IPS DF 19.7 (cell line): ENCODE results near the gene FOXD4.
"Not testable (repeated sequence)": the region's sequence is repeated elsewhere in the genome, so short reads cannot be mapped to it uniquely, and the experiment has no call there.

ENCODE experiments used
- DNase-seq: peaks from one replicate; pipeline ENCODE4 v3.0.0-alpha.2; 2013; ENCODE audit warnings: low read depth, low spot score

FOXD4 gene

DNA sequence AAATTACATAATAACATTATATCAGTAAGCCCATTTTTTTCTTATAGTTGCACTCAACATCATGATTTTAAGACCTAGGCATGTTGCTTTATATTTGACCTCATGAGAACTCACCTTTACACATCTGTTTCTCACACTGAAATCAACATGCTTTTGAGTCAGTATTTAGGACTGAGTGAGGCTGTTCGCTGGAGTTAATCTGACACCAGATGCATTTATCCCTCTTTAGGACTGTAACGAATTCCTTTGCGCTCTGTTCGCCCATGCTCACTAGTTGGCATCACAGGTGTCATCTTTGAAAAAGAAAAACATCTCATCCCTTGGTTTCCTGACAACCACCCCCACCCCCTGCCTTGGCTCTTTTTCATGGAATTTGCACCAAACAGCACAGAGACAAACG, 24.3 kb downstream of the FOXD4 start:
- not testable (repeated sequence) for DNase-seq

DNA sequence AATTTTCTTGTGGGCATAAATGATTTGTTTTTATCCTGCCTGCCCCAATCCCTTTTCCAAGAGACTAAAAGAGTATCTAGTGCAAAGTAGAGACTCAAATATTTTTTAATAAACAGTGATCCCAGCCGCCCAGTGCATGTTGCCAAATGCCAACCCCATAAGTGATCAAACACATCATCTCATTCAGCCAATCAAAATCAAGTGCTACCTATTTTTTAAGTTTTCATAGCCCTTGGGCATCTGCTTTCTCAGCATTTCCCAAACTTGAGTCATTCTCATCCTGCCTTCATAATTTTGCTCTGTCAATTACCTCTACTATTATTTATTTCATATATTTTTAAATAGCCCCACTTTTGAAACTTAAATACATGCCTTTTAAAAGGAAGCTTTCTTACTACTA, 27.4 kb downstream of the FOXD4 start:
- not testable (repeated sequence) for DNase-seq

DNA sequence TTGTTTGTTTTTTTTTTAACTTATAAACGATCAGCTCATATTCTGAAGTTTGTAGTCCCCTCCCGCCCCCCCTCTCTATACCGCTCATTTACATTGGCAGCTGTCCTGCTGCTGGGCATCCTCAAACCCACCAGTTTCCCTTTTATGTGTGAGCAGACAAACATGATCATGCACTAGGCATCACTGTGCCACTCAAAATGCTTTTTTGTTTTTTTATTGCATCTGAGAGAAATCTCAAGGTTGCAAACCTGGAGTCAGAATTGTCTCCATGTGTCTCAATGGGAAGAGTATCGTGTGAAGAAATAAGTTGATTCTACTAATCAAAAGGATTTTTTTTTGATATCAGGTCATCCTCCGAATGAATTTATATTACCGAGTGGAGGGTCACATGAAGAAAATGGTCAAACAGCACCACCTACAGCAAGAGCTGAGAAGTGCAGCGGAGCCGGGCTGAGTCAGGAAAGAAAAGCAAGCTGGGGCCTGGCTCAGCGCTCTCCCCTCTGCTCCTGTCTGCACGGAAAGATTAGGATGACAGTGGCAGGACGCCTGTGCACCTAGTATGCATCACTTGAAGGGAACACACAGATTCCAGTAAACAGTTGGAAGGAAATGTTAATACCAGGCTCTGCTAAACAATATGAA, 29.7 kb downstream of the FOXD4 start:
- not testable (repeated sequence) for DNase-seq

DNA sequence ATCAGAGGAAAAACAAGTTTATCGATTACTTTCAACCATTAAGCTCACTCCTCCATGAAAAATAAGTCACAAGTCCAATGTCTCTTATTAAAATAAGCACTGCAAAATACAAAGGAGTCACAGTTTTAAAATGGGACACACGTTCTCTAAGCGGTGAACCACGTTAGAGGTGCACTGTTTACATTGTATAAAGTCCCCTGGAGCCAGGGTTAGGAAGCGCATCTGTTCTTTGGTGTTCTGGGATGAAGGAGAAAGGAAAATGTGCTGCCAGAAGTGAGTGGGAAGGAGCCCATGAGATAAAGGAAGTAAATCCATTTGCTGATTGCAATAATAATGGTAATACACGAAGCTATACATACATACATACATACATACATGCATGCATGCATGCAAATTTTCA, 30.4 kb downstream of the FOXD4 start:
- not testable (repeated sequence) for DNase-seq

DNA sequence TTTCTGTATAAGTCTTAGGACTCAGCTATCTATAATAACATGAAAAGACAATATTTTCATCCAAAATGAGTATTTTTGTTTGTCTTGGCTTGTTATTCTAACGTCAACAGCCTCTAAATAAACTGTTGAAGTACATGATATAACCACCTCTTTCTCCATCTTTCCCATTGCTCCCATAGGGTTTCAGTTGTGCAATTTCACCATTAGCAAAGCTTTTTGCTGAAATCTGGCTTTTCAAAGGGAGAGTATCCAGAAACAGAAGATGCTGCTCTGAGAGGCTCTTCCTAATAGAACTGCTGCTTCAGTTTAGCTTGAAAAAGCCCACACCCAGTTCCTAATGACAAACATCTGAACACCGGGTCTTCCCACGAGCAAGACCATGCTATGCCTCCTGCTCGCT, 31.1 kb downstream of the FOXD4 start:
- DNase-seq = not testable (repeated sequence)

DNA sequence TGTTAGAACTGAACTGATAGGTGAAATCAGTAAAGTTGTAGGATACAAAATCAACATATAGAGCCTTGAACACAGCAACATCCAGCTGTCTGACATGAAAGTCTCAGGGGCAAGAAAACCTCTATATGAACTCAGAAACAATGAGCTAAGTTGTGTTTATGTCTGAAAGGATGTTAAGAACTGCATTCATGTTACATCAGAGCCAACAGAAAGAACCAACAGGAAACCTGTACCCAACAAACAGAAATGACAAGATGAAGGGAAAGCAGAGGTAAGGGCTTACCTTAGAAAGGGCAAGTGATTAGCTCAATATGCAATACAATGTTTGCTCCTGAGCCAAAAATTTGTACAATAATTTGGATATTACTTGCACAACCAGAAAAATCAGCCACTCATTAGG, 31.5 kb downstream of the FOXD4 start:
- not testable (repeated sequence) for DNase-seq

DNA sequence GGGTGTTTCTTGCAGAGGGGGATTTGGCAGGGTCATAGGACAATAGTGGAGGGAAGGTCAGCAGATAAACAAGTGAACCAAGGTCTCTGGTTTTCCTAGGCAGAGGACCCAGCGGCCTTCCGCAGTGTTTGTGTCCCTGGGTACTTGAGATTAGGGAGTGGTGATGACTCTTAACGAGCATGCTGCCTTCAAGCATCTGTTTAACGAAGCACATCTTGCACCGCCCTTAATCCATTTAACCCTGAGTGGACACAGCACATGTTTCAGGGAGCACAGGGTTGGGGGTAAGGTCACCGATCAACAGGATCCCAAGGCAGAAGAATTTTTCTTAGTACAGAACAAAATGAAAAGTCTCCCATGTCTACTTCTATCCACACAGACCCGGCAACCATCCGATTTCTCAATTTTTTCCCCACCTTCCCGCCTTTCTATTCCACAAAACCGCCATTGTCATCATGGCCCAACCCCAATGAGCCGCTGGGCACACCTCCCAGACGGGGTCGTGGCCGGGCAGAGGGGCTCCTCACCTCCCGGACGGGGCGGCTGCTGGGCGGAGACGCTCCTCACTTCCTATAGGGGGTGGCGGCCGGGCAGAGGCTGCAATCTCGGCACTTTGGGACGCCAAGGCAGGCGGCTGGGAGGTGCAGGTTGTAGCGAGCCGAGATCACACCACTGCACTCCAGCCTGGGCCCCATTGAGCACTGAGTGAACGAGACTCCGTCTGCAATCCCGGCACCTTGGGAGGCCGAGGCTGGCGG, 35.1 kb downstream of the FOXD4 start:
- DNase-seq = not testable (repeated sequence)

DNA sequence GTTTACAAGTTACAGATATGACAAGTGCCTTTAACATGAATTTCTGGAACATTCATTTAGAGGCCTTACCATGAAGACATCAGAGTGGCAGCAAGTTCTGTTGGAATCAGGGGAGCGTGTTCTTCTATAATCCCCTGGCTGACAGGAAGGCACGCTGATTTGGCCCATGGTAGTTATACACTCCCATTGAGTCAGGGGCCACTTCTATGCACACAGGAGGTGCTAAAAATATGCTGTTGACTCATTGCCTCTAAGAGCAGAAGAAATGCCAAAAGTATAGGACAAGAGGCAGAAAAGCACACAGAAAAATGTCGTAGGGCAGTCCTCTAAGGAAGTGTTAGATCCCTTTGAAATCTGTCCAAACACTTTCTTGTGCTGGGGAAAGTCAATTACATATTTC, 39.9 kb downstream of the FOXD4 start:
- DNase-seq = not testable (repeated sequence)

DNA sequence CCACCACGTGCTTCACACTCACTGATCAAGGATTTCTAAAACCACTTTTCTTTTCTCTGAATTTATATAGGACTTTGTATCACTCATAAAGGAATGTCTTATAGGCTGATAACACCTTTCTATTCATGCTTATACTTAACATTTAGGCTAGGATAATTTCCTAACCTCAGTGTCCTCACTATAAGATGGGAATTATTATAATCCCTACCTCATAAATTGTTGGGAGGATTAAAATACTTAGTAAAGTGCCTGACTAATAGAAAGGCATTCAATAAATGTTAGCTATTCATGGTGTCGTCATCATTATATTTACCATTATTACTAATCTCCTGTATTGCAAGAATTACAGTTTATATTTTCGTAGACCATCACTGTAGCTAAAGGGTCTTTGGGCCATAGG, 41.8 kb downstream of the FOXD4 start:
- DNase-seq = not testable (repeated sequence)

DNA sequence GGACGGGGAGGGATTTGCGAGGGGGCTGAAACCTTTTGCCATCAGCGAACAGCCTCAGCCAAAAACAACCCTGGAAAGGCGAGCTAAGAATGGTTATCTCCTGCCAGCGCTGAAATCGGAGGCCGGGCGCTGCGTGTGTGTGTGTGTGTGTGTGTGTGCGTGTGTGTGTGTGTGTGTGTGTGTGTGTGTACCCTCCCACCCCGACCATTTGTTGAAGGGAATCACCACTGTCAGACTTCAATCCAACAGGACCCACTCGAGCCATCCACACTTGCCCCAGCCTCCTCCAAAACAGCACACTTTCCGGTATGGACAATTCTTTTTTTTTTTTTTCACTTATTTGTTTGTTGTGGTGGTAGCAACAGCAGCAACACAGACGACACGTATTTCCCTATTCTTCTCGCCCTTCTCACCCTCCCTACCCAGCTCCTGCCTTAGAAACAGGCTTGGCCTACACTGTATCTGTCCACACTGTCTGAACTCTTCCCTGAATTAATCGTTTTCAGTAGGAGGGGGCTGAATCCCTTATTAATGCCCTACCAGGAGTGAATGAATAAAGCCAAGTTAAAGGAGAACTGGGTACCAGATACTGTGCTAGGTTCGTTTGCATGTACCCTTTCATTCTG, 44.2 kb downstream of the FOXD4 start:
- not testable (repeated sequence) for DNase-seq

DNA sequence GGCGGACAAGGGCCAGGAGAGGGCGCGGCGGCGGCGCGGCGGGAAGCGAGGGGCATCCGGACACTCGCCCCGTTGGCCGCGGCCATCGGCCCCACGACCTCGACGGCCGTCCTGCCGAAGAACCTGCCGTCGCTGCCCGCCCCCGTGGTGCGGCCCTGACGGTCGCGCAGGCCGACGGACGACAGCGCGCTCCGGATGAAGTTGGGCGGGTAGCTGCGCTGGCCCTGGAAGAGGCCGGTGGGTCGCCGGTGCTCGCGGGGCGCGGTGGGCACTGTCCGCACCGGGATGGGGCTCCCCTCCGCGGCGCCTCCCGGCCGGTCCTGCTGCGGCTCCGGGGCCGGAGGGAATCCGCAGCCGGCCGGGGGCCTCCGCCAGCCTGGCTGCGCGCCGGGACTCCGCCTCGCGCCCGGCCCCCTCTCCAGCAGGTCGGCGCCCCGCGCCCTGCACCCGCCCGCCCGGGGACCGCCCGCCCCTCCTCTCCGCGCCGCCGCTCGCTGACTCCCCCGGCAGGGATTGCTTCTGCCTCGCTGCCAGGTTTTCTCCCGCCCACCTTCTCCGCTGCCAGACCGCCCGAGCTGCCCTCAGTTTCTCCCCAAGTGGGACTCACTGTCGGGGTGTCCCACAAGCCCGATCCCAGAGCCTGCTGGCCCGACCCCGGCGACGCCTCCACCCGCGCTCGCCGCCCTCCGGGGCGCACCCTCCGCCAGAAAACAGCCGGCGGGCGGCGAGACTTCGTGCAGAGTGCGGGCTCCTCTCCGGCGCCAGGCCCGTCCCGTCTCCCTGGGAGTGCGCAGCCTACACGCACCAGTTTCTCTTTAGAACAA, 44.9 kb downstream of the FOXD4 start:
- DNase-seq = not testable (repeated sequence)
